HepG2 (cell line): ENCODE results near the gene TPM2. TPM values are rescaled to one million over a fixed set of nuclear protein-coding genes. Genes with fewer than 3 reads are reported as not detected.

Experiments
- AKAP8 ChIP-seq: sonication (generic); formaldehyde crosslinking; IDR thresholded peaks from 2 replicates; pipeline ENCODE4 v1.5.1; 2020; ENCODE audit warnings: mild to moderate bottlenecking, missing genetic modification reagents
- BRD4 ChIP-seq: sonication (generic); formaldehyde crosslinking; IDR thresholded peaks from 2 replicates; pipeline ENCODE4 v1.4.0; 2020; ENCODE audit warnings: missing genetic modification reagents
- EED ChIP-seq: sonication (generic); formaldehyde crosslinking; IDR thresholded peaks from 2 replicates; pipeline ENCODE4 v1.5.0; 2020; ENCODE audit warnings: mild to moderate bottlenecking, missing genetic modification reagents
- FOXK2 ChIP-seq: fragments of 450-650 bp; IDR thresholded peaks from 2 replicates; pipeline ENCODE4 v1.6.1; 2016
- GABPA ChIP-seq, 2 experiments: IDR thresholded peaks; 2 replicates each; pipeline ENCODE4 v1.6.1; 2011 to 2016; ENCODE audit warnings: low read depth in 2 of 2, low read length in 1 of 2, missing biosample characterization in 1 of 2, missing genetic modification characterization in 1 of 2
- GPN1 ChIP-seq: sonication (generic); formaldehyde crosslinking; IDR thresholded peaks from 2 replicates; pipeline ENCODE4 v1.5.1; 2020; ENCODE audit warnings: missing genetic modification reagents, borderline replicate concordance
- HDAC1 ChIP-seq: sonication (generic); formaldehyde crosslinking; IDR thresholded peaks from 2 replicates; pipeline ENCODE4 v1.5.1; 2020; ENCODE audit warnings: mild to moderate bottlenecking, missing genetic modification reagents
- IRF2 ChIP-seq: IDR thresholded peaks from 2 replicates; pipeline ENCODE4 v1.6.1; 2018; ENCODE audit warnings: missing genetic modification reagents, missing compliant biosample characterization
- MED8 ChIP-seq: sonication (generic); formaldehyde crosslinking; IDR thresholded peaks from 2 replicates; pipeline ENCODE4 v1.8.1; 2023; ENCODE audit warnings: mild to moderate bottlenecking, missing genetic modification reagents; ENCODE audit not compliant: insufficient replicate concordance
- MYC ChIP-seq: sonication (generic); formaldehyde crosslinking; IDR thresholded peaks from 2 replicates; pipeline ENCODE4 v1.9.0; 2021; ENCODE audit warnings: missing genetic modification reagents, borderline replicate concordance
- NFIB ChIP-seq: sonication (generic); formaldehyde crosslinking; IDR thresholded peaks from 2 replicates; pipeline ENCODE4 v1.9.0; 2021; ENCODE audit warnings: missing genetic modification reagents, mild to moderate bottlenecking, borderline replicate concordance
- PCBP2 ChIP-seq: fragments of 200-400 bp; formaldehyde crosslinking; optimal IDR thresholded peaks from 2 replicates; pipeline ENCODE3; 2018; ENCODE audit warnings: low read length, low read depth; ENCODE audit not compliant: poor library complexity, severe bottlenecking
- RBFOX2 ChIP-seq: fragments of 200-400 bp; formaldehyde crosslinking; IDR thresholded peaks from 2 replicates; pipeline ENCODE4 v1.6.1; 2017; ENCODE audit warnings: low read depth, mild to moderate bottlenecking, low read length
- RBM39 ChIP-seq: fragments of 200-400 bp; formaldehyde crosslinking; IDR thresholded peaks from one replicate; pipeline ENCODE4 v1.6.1; 2018; ENCODE audit warnings: antibody characterized with exemption, mild to moderate bottlenecking, low read depth, low read length; ENCODE audit not compliant: poor library complexity, severe bottlenecking
- SRSF4 ChIP-seq: fragments of 200-400 bp; formaldehyde crosslinking; IDR thresholded peaks from one replicate; pipeline ENCODE4 v1.6.1; 2018; ENCODE audit warnings: mild to moderate bottlenecking, low read depth, low read length, moderate library complexity; ENCODE audit not compliant: poor library complexity, severe bottlenecking
- TOPORS ChIP-seq: sonication (generic); formaldehyde crosslinking; IDR thresholded peaks from 2 replicates; pipeline ENCODE4 v1.8.0; 2023; ENCODE audit warnings: mild to moderate bottlenecking, missing genetic modification reagents
- XRCC5 ChIP-seq: fragments of 200-400 bp; formaldehyde crosslinking; optimal IDR thresholded peaks from 2 replicates; pipeline ENCODE3; 2017; ENCODE audit warnings: mild to moderate bottlenecking, low read length
- ZBTB42 ChIP-seq: sonication (generic); formaldehyde crosslinking; IDR thresholded peaks from 2 replicates; pipeline ENCODE4 v1.5.0; 2020; ENCODE audit warnings: mild to moderate bottlenecking, missing genetic modification reagents
- ZFP37 ChIP-seq: sonication (generic); formaldehyde crosslinking; IDR thresholded peaks from 2 replicates; pipeline ENCODE4 v1.4.0; 2020; ENCODE audit warnings: missing genetic modification reagents, borderline replicate concordance
- ZNF143 ChIP-seq: sonication (generic); formaldehyde crosslinking; IDR thresholded peaks from 2 replicates; pipeline ENCODE4 v1.4.0; 2020; ENCODE audit warnings: missing genetic modification reagents
- ZNF207 ChIP-seq: fragments of 450-650 bp; IDR thresholded peaks from 2 replicates; pipeline ENCODE4 v1.6.1; 2016; ENCODE audit warnings: antibody characterized with exemption, borderline replicate concordance
- ZNF468 ChIP-seq: sonication (generic); formaldehyde crosslinking; IDR thresholded peaks from 2 replicates; pipeline ENCODE4 v1.8.0; 2022; ENCODE audit warnings: mild to moderate bottlenecking, moderate library complexity, missing genetic modification reagents
- ZNF501 ChIP-seq: sonication (generic); formaldehyde crosslinking; IDR thresholded peaks from 2 replicates; pipeline ENCODE4 v1.5.1; 2020; ENCODE audit warnings: mild to moderate bottlenecking, moderate library complexity, missing genetic modification reagents
- ZNF558 ChIP-seq: sonication (generic); formaldehyde crosslinking; IDR thresholded peaks from 2 replicates; pipeline ENCODE4 v1.9.0; 2022; ENCODE audit warnings: mild to moderate bottlenecking, missing genetic modification reagents, borderline replicate concordance
- ZSCAN25 ChIP-seq: sonication (generic); formaldehyde crosslinking; IDR thresholded peaks from 2 replicates; pipeline ENCODE4 v1.8.0; 2022; ENCODE audit warnings: mild to moderate bottlenecking, missing genetic modification reagents
- polyA plus RNA-seq, 8 experiments: library from polyadenylated mRNA; depleted of rRNA in 3 of 8; stranded (reverse) in 7 of 8; unstranded in 1 of 8; fragments of >200 nt; fragmentation: Illumina TruSeq in 4 of 8; extraction: Trizol in 4 of 8; gene quantifications; 2 replicates each; pipeline versions ENCODE4 v1.2.1 to v1.2.3, GENCODE V29; 2011 to 2016; ENCODE audit warnings: low read depth in 4 of 8, missing spikeins in 1 of 8, mixed read lengths in 1 of 8; ENCODE audit not compliant: insufficient read depth in 1 of 8
- total RNA-seq, 5 experiments: library from RNA; depleted of rRNA; stranded (reverse); fragments of >200 nt; fragmentation: Illumina TruSeq; extraction: Trizol; gene quantifications; 2 replicates each; pipeline ENCODE4 v1.2.3, GENCODE V29; 2016; ENCODE audit warnings: low read depth in 1 of 5
- TF ChIP-seq, protein P1 (sequence below): sonication (generic); formaldehyde crosslinking; IDR thresholded peaks from 2 replicates; pipeline ENCODE4 v1.4.0; 2020; ENCODE audit warnings: mild to moderate bottlenecking, low read depth, missing genetic modification reagents
- TF ChIP-seq, protein P2 (sequence below): sonication (generic); formaldehyde crosslinking; IDR thresholded peaks from 2 replicates; pipeline ENCODE4 v1.5.1; 2020; ENCODE audit warnings: mild to moderate bottlenecking, missing genetic modification reagents

TPM2 gene
- total and polyA plus RNA-seq, 2 of the 13 experiments (the other 11 are each of a cell fraction or from before 2014, with no cell fraction given) = 3.1 to 10.7 TPM

DNA sequence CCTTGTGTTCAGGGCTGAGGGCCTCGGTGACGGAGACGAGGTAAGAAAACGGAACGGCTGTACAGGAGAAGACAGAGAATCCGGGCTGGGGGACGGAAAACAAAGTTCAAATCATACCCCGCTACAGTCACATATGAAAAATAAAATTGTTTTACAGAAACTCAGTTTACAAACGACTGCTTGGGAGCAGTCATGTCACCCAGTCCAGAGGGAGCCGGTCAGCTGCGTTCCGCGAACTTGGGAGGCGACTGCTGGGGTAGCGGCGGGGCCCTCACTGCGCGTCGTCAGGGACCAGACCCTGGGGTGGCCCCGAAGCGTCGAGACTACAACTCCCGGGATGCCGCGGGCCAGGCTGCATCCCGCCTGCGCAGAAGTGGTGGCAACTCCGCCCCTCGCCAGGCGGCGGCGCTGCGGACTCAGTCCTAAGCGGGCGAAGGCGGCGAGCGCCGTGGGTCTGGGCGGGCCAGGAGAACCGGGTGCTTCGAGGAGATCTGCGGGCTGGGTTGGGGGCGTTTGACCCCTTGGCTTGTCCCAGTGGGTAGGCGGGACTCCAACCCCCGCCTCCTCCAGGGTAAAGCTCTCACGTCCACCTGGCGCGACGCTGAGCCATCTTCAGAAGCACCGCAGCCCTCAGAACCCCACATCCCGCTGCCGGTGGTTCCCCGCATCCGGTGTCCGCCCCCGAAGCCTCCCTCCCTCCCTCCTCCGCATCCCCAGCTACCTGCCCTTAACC is 43.0 kb downstream of the TPM2 start (continued):
- TF ChIP-seq MED8 (CRISPR knock-in tag) (no peak), NFIB (CRISPR knock-in tag) (no peak), HDAC1 (peak; percentile 66), ZSCAN25 (CRISPR knock-in tag) (peak; percentile 65; the same call in 1 of the 2 replicates), GABPA (IDR thresholded peaks at IDR 0.05; ENCODE audit: low read depth, low read length) (peak; percentile 52), GABPA (CRISPR knock-in tag; IDR thresholded peaks at IDR 0.05; ENCODE audit: low read depth) (peak; percentile 61), RBM39 (no peak), ZBTB42 (CRISPR knock-in tag) (no peak), ZNF468 (no peak), RBFOX2 (peak; percentile 83), ZNF501 (CRISPR knock-in tag) (0 out of 2 replicates have a peak, but pooled peaks have one; percentile 62), ZNF207 (no peak), EED (CRISPR knock-in tag) (no peak), MYC (no peak), AKAP8 (CRISPR knock-in tag) (no peak), ZNF143 (CRISPR knock-in tag) (peak; percentile 97), SRSF4 (no peak), PCBP2 (no peak), TOPORS (no peak), FOXK2 (no peak), IRF2 (CRISPR knock-in tag) (peak; percentile 91), BRD4 (CRISPR knock-in tag) (no peak; the same call in 1 of the 2 replicates), ZNF558 (CRISPR knock-in tag) (no peak), XRCC5 (peak; percentile 34), GPN1 (CRISPR knock-in tag) (no peak), ZFP37 (CRISPR knock-in tag) (no peak)
- TF ChIP-seq, protein P1, sequence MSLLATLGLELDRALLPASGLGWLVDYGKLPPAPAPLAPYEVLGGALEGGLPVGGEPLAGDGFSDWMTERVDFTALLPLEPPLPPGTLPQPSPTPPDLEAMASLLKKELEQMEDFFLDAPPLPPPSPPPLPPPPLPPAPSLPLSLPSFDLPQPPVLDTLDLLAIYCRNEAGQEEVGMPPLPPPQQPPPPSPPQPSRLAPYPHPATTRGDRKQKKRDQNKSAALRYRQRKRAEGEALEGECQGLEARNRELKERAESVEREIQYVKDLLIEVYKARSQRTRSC (CRISPR knock-in tag) = no peak
- TF ChIP-seq, protein P2, sequence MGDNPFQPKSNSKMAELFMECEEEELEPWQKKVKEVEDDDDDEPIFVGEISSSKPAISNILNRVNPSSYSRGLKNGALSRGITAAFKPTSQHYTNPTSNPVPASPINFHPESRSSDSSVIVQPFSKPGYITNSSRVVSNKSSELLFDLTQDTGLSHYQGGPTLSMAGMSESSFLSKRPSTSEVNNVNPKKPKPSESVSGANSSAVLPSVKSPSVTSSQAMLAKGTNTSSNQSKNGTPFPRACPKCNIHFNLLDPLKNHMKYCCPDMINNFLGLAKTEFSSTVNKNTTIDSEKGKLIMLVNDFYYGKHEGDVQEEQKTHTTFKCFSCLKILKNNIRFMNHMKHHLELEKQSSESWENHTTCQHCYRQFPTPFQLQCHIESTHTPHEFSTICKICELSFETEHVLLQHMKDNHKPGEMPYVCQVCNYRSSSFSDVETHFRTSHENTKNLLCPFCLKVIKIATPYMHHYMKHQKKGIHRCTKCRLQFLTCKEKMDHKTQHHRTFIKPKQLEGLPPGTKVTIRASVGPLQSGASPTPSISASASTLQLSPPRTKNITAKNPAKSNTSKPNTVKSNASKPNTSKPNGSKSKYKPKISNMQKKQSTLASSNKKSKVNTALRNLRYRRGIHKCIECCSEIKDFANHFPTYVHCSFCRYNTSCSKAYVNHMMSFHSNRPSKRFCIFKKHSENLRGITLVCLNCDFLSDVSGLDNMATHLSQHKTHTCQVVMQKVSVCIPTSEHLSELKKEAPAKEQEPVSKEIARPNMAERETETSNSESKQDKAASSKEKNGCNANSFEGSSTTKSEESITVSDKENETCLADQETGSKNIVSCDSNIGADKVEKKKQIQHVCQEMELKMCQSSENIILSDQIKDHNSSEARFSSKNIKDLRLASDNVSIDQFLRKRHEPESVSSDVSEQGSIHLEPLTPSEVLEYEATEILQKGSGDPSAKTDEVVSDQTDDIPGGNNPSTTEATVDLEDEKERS (CRISPR knock-in tag) = no peak
